Measurements from ENCODE around the gene ACTR2. TPM values are rescaled to one million over a fixed set of nuclear protein-coding genes. Genes with fewer than 3 reads are reported as not detected.
"Not testable (repeated sequence)": the region's sequence is repeated elsewhere in the genome, so short reads cannot be mapped to it uniquely, and the experiment has no call there.

Gene ACTR2
- total RNA-seq, 6 experiments from 2014 or later = 42.9 to 114 (median 69.8) TPM

- Histone ChIP-seq H3K27ac (no peak overlapping the region), H3K9me3 (no peaks in the 10 kb centered on the region), H3K36me3 (no peaks in the 10 kb centered on the region), H3K27me3 (no peaks in the 10 kb centered on the region), H3K4me1 (no peaks in the 10 kb centered on the region), H3K4me3 (no peak overlapping the region)
- ATAC-seq (no peak), DNase-seq (no peak)
- intact Hi-C loops (cut with DNase I) = no loop called here
- WGBS (ENCODE audit: insufficient coverage, low coverage, low lambda C conversion rate, missing lambda C conversion rate) = 93% methylated on average over 3 of the region's 3 CpGs
- TF ChIP-seq CTCF (IDR thresholded peaks at IDR 0.05) = no peak
- no peak for TF ChIP-seq POLR2A (IDR thresholded peaks at IDR 0.05)
These were observed 7.0 kb upstream of the ACTR2 start for GRCh38 chr2:65220432-65221131.

GRCh38 chr2:65221275-65221674, 6.4 kb upstream of the ACTR2 start:
- intact Hi-C loops (cut with DNase I) = not testable (repeated sequence)

GRCh38 chr2:65227020-65227455, 593 bp upstream of the ACTR2 start:
- peaks cover 0 to 18% (median 3%) of the 10 kb centered on the region in 4 donors for H3K4me1 ChIP-seq
- TF ChIP-seq CTCF (IDR thresholded peaks at IDR 0.05) (no peak), POLR2A (IDR thresholded peaks at IDR 0.05) (no peak)
- 1% methylated on average over 8 of the region's 13 CpGs for WGBS (ENCODE audit: insufficient coverage, low coverage, low lambda C conversion rate, missing lambda C conversion rate)
- peak overlapping the region in 2 of 3 donors; percentile 74 to 98 for H3K27ac ChIP-seq
- no peaks in the 10 kb centered on the region for H3K36me3 ChIP-seq
- DNase-seq (no peak), ATAC-seq (peak; percentile 13 to 30 (median 23))
- no peaks in the 10 kb centered on the region for H3K27me3 ChIP-seq
- intact Hi-C loops (cut with DNase I) = no loop called here
- H3K4me3 ChIP-seq = peak overlapping the region; percentile 78 to 99 (median 90)
- H3K9me3 ChIP-seq = no peaks in the 10 kb centered on the region

More at GRCh38 chr2:65221275-65221674, 6.4 kb upstream of the ACTR2 start:
- not testable (repeated sequence) for H3K9me3 ChIP-seq, H3K27ac ChIP-seq, ATAC-seq, H3K4me3 ChIP-seq, H3K27me3 ChIP-seq, H3K4me1 ChIP-seq, DNase-seq, H3K36me3 ChIP-seq
- WGBS (ENCODE audit: insufficient coverage, low coverage, low lambda C conversion rate, missing lambda C conversion rate) = 85% methylated on average over 6 of the region's 8 CpGs

GRCh38 chr2:65228263-65228750, 676 bp downstream of the ACTR2 start:
- WGBS (ENCODE audit: insufficient coverage, low coverage, low lambda C conversion rate, missing lambda C conversion rate) = 0% methylated on average over 16 of the region's 16 CpGs
- peak overlapping the region; percentile 82 to 98 (median 95) for H3K27ac ChIP-seq
- H3K36me3 ChIP-seq = no peaks in the 10 kb centered on the region
- TF ChIP-seq POLR2A (IDR thresholded peaks at IDR 0.05) (no peak), CTCF (IDR thresholded peaks at IDR 0.05) (no peak)
- no peaks in the 10 kb centered on the region for H3K27me3 ChIP-seq
- DNase-seq (no peak), ATAC-seq (peak; percentile 27 to 50 (median 36))
- peak overlapping the region; percentile 78 to 99 (median 90) for H3K4me3 ChIP-seq
- intact Hi-C loops (cut with DNase I) = no loop called here
- peaks cover 0 to 18% (median 3%) of the 10 kb centered on the region in 4 donors for H3K4me1 ChIP-seq
- H3K9me3 ChIP-seq = no peaks in the 10 kb centered on the region

- H3K36me3 ChIP-seq = peaks cover 0 to 3% (median 0%) of the 10 kb centered on the region in 4 donors
- WGBS (ENCODE audit: insufficient coverage, low coverage, low lambda C conversion rate, missing lambda C conversion rate) = 86% methylated on average over 1 of the region's 1 CpG
- no peak for DNase-seq
- intact Hi-C loops (cut with DNase I) = no loop called here
- ATAC-seq = no peak
- H3K4me3 ChIP-seq = no peak overlapping the region
- H3K4me1 ChIP-seq = peaks cover 0 to 17% (median 3%) of the 10 kb centered on the region in 4 donors
- H3K27ac ChIP-seq = no peak overlapping the region
- no peaks in the 10 kb centered on the region for H3K9me3 ChIP-seq
- TF ChIP-seq CTCF (IDR thresholded peaks at IDR 0.05) (no peak), POLR2A (IDR thresholded peaks at IDR 0.05) (no peak)
- H3K27me3 ChIP-seq = no peaks in the 10 kb centered on the region
These were observed 3.5 kb downstream of the ACTR2 start for GRCh38 chr2:65231121-65231520.

Data from right lobe of liver (tissue), 6 donors.